OCI-LY7 (cell line): ENCODE measurements around the gene SYPL1. TPM values are rescaled to one million over a fixed set of nuclear protein-coding genes. Genes with fewer than 3 reads are reported as not detected.

Experiments used
- BruUV-seq: library from RNA; stranded (reverse); fragments of 400-500 nt; replicated peaks from 2 replicates; lab custom pipeline; 2021; lab: Mats Ljungman, UMichigan
- CTCF ChIA-PET: fragments of 300-600 bp; sonication (Branson Sonifier 250); formaldehyde crosslinking; loops from one replicate; lab custom pipeline; 2022; ENCODE audit warnings: antibody characterized with exemption; ENCODE audit not compliant: unreplicated experiment; lab: Charles Lee
- POLR2A ChIA-PET: fragments of 300-600 bp; sonication (Branson Sonifier 250); formaldehyde crosslinking; loops from one replicate; lab custom pipeline; 2022; ENCODE audit warnings: antibody characterized with exemption; lab: Charles Lee
- DNase-seq: peaks from one replicate; pipeline ENCODE4 v3.0.0-alpha.2; 2015; ENCODE audit warnings: low spot score
- H2AFZ ChIP-seq: fragments of 200-600 bp; sonication (generic), shearing (Covaris generic); 2 replicates; pipeline ENCODE4 v1.6.1; 2014; ENCODE audit warnings: mild to moderate bottlenecking, antibody characterized with exemption, low read length, moderate library complexity
- H3K27ac ChIP-seq: fragments of 200-600 bp; sonication (generic); 2 replicates; pipeline ENCODE4 v1.5.1; 2014; ENCODE audit warnings: mixed run types, low read depth, mild to moderate bottlenecking, moderate library complexity, low read length, inconsistent platforms; ENCODE audit not compliant: poor library complexity, severe bottlenecking
- H3K36me3 ChIP-seq: fragments of 200-600 bp; sonication (generic); 2 replicates; pipeline ENCODE4 v1.6.1; 2014; ENCODE audit warnings: mild to moderate bottlenecking, antibody characterized with exemption, low read length, moderate library complexity, mixed read lengths; ENCODE audit not compliant: insufficient read depth
- H3K4me1 ChIP-seq: fragments of 200-600 bp; sonication (generic); 2 replicates; pipeline ENCODE4 v1.5.1; 2014; ENCODE audit warnings: mild to moderate bottlenecking, low read length; ENCODE audit not compliant: insufficient read depth, poor library complexity, severe bottlenecking
- H3K4me2 ChIP-seq: fragments of 200-600 bp; sonication (generic); 2 replicates; pipeline ENCODE4 v1.6.1; 2014; ENCODE audit warnings: mild to moderate bottlenecking, low read length
- H3K4me3 ChIP-seq: fragments of 200-600 bp; sonication (generic); 2 replicates; pipeline ENCODE4 v1.5.1; 2014; ENCODE audit warnings: mild to moderate bottlenecking, low read depth, low read length; ENCODE audit not compliant: poor library complexity, severe bottlenecking
- H3K79me2 ChIP-seq: fragments of 200-600 bp; sonication (generic); 2 replicates; pipeline ENCODE4 v1.6.1; 2016; ENCODE audit warnings: low read depth, mild to moderate bottlenecking, low read length, moderate library complexity, mixed read lengths; ENCODE audit not compliant: insufficient read depth
- H3K9me2 ChIP-seq: fragments of 200-600 bp; sonication (generic); 2 replicates; pipeline ENCODE4 v1.6.1; 2016; ENCODE audit warnings: mild to moderate bottlenecking, low read length, mixed read lengths; ENCODE audit not compliant: insufficient read depth
- H3K9me3 ChIP-seq: fragments of 200-600 bp; sonication (generic); 2 replicates; pipeline ENCODE4 v1.6.1; 2014; ENCODE audit warnings: mild to moderate bottlenecking, mixed run types, low read length, mixed read lengths
- H4K20me1 ChIP-seq: fragments of 200-600 bp; sonication (generic); 2 replicates; pipeline ENCODE4 v1.6.1; 2014; ENCODE audit warnings: mild to moderate bottlenecking, antibody characterized with exemption, low read length, moderate library complexity, mixed read lengths; ENCODE audit not compliant: insufficient read depth
- CTCF ChIP-seq: fragments of 200-600 bp; sonication (generic); conservative IDR thresholded peaks from 2 replicates; pipeline ENCODE4 v1.5.1; 2014; ENCODE audit warnings: mild to moderate bottlenecking, antibody characterized with exemption, low read length, moderate library complexity, mixed read lengths
- EZH2phosphoT487 ChIP-seq: fragments of 200-600 bp; sonication (generic); IDR thresholded peaks from 2 replicates; pipeline ENCODE4 v1.6.1; 2018; ENCODE audit warnings: low read depth, borderline replicate concordance, mild to moderate bottlenecking, mixed run types, antibody characterized with exemption, low read length, moderate library complexity, mixed read lengths
- intact Hi-C: fragments of 100-400 bp; cut with micrococcal nuclease; formaldehyde crosslinking; loops from one replicate; pipeline ENCODE4 v1.10.0; 2022; ENCODE audit not compliant: unreplicated experiment
- total RNA-seq, 2 experiments: library from RNA; depleted of rRNA in 1 of 2; stranded (reverse); fragments of >200 nt in 1 of 2; shearing (Covaris generic) in 1 of 2; gene quantifications; 2 replicates each; pipeline ENCODE4 v1.2.3, GENCODE V29; 2014 to 2022

The SYPL1 gene
- total RNA-seq, 2 experiments from 2014 or later, result 34.1 to 112 TPM

- Histone ChIP-seq H3K4me1 (peaks cover 100% of the 10 kb centered on the region), H3K79me2 (peaks cover 7% of the 10 kb centered on the region; the same call in 1 of the 2 replicates), H4K20me1 (no peaks in the 10 kb centered on the region), H3K9me3 (peaks cover 2% of the 10 kb centered on the region; the same call in 1 of the 2 replicates), H3K4me2 (peak overlapping the region; percentile 80; the same call in 1 of the 2 replicates), H2AFZ (no peak overlapping the region), H3K36me3 (no peaks in the 10 kb centered on the region), H3K9me2 (no peaks in the 10 kb centered on the region), H3K27ac (peak overlapping the region; percentile 98), H3K4me3 (no peak overlapping the region)
- BruUV-seq, result no TSS peak
- ChIA-PET CTCF (interaction anchor here (0.9 kb wide), 1 partner anchor 24 kb away, joined by 4 read pairs; no protein-coding TSS in a partner anchor), POLR2A (interaction anchor here (0.6 to 1.8 kb wide), 8 partner anchors 8 to 389 kb away, joined by 3 to 6 read pairs (median 4); no protein-coding TSS in a partner anchor)
- intact Hi-C loops, result no loop called here
- DNase-seq, result no peak
- TF ChIP-seq CTCF, result no peak
- no peak for TF ChIP-seq EZH2phosphoT487
These were observed 46.3 kb downstream of the SYPL1 start for GRCh38 chr7:106065575-106066500.

- Histone ChIP-seq H3K79me2 (no peaks in the 10 kb centered on the region; the same call in 1 of the 2 replicates), H3K9me2 (no peaks in the 10 kb centered on the region), H3K27ac (peak overlapping the region; percentile 98), H4K20me1 (no peaks in the 10 kb centered on the region), H3K4me1 (peaks cover 100% of the 10 kb centered on the region), H3K4me3 (no peak overlapping the region), H3K36me3 (peaks cover 6% of the 10 kb centered on the region; the same call in 1 of the 2 replicates), H2AFZ (peak overlapping the region; percentile 50; the same call in 1 of the 2 replicates), H3K9me3 (peaks cover 8% of the 10 kb centered on the region), H3K4me2 (peak overlapping the region; percentile 80)
- ChIA-PET CTCF (interaction anchor here (0.9 to 1.5 kb wide), 2 partner anchors 24 to 49 kb away, joined by 3 to 4 read pairs; no protein-coding TSS in a partner anchor), POLR2A (interaction anchor here (0.7 to 10.0 kb wide), 9 partner anchors 7 to 107 kb away, joined by 3 to 308 read pairs (median 4); no protein-coding TSS in a partner anchor)
- no peak for DNase-seq
- TF ChIP-seq CTCF (no peak), EZH2phosphoT487 (no peak)
- intact Hi-C loops, result no loop called here
- BruUV-seq, result no TSS peak
These were observed 47.1 kb downstream of the SYPL1 start for GRCh38 chr7:106064771-106065574.
